Right atrium auricular region (tissue), 2 donors: ENCODE data around the gene DCDC2. TPM values are rescaled to one million over a fixed set of nuclear protein-coding genes. Genes with fewer than 3 reads are reported as not detected.

Source experiments
- DNase-seq: peaks from one replicate; pipeline ENCODE4 v3.0.0-alpha.2; 2019; ENCODE audit warnings: low spot score
- H3K27ac ChIP-seq, 2 donors: fragments of 200-600 bp; sonication (generic); 1 replicate in 1 of 2; 2 replicates in 1 of 2; pipeline ENCODE4 v1.5.1; 2016 to 2019
- H3K27me3 ChIP-seq, 2 donors: fragments of 200-600 bp; sonication (generic); one replicate each; pipeline versions ENCODE4 v1.5.1 to v1.6.0; 2017 to 2019
- H3K36me3 ChIP-seq: fragments of 200-600 bp; sonication (generic); one replicate; pipeline ENCODE4 v1.5.1; 2016
- H3K4me1 ChIP-seq, 2 donors: fragments of 200-600 bp; sonication (generic); one replicate each; pipeline versions ENCODE4 v1.5.1 to v1.6.0; 2017 to 2019
- H3K4me3 ChIP-seq, 2 donors: fragments of 200-600 bp; sonication (generic); 1 replicate in 1 of 2; 2 replicates in 1 of 2; pipeline ENCODE4 v1.5.1; 2017 to 2019; ENCODE audit warnings: mild to moderate bottlenecking in 1 of 2, moderate library complexity in 1 of 2
- H3K9me3 ChIP-seq, 2 donors: fragments of 200-600 bp; sonication (generic); one replicate each; pipeline ENCODE4 v1.5.1; 2019
- total RNA-seq, 2 donors: library from RNA; depleted of rRNA; stranded (reverse); fragments of >200 nt; gene quantifications; one replicate each; pipeline ENCODE4 v1.1.0, GENCODE V29; 2016
- TF ChIP-seq, protein P1 (sequence below), 2 donors: fragments of 200-600 bp; sonication (generic); IDR thresholded peaks; one replicate each; pipeline ENCODE4 v1.5.1; 2019; ENCODE audit warnings: antibody characterized with exemption in 2 of 2

The DCDC2 gene
- total RNA-seq, 2 donors from 2014 or later, result not detected

DNA sequence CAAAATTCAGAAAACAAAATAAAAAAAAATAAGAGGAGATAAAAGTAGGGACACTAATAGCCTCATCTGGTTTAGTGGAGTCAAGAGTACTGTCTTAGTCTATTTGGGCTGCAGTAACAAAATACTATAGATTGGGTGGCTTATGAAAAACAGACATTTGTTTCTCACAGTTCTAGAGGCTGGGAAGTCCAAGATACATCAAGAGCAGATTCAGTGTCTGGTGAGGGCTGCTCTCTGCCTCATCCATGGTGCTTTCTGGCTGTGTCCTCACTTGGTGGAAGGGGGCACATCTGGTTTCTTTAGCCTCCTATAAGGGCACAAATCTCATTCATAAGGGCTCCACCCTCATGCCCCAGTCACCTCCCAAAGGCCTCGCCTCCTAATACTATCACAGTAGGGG, 205.8 kb downstream of the DCDC2 start:
- no peak overlapping the region for H3K27ac ChIP-seq
- DNase-seq, result no peak
- H3K4me3 ChIP-seq, result no peak overlapping the region
- no peaks in the 10 kb centered on the region for H3K9me3 ChIP-seq
- H3K27me3 ChIP-seq, result no peaks in the 10 kb centered on the region
- H3K36me3 ChIP-seq, result no peaks in the 10 kb centered on the region
- TF ChIP-seq, protein P1, sequence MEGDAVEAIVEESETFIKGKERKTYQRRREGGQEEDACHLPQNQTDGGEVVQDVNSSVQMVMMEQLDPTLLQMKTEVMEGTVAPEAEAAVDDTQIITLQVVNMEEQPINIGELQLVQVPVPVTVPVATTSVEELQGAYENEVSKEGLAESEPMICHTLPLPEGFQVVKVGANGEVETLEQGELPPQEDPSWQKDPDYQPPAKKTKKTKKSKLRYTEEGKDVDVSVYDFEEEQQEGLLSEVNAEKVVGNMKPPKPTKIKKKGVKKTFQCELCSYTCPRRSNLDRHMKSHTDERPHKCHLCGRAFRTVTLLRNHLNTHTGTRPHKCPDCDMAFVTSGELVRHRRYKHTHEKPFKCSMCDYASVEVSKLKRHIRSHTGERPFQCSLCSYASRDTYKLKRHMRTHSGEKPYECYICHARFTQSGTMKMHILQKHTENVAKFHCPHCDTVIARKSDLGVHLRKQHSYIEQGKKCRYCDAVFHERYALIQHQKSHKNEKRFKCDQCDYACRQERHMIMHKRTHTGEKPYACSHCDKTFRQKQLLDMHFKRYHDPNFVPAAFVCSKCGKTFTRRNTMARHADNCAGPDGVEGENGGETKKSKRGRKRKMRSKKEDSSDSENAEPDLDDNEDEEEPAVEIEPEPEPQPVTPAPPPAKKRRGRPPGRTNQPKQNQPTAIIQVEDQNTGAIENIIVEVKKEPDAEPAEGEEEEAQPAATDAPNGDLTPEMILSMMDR (IDR thresholded peaks at IDR 0.05), result no peak
- H3K4me1 ChIP-seq, result no peaks in the 10 kb centered on the region

- no peaks in the 10 kb centered on the region for H3K36me3 ChIP-seq
- H3K9me3 ChIP-seq, result no peaks in the 10 kb centered on the region
- no peak overlapping the region for H3K4me3 ChIP-seq
- no peak for DNase-seq
- H3K4me1 ChIP-seq, result no peaks in the 10 kb centered on the region
- H3K27ac ChIP-seq, result no peak overlapping the region
- TF ChIP-seq, protein P1 (IDR thresholded peaks at IDR 0.05), result no peak
- H3K27me3 ChIP-seq, result no peaks in the 10 kb centered on the region
Observed at GRCh38 chr6:24149836-24150235, 208.0 kb downstream of the DCDC2 start.

- H3K9me3 ChIP-seq, result no peaks in the 10 kb centered on the region
- no peak overlapping the region for H3K27ac ChIP-seq
- no peaks in the 10 kb centered on the region for H3K36me3 ChIP-seq
- H3K4me1 ChIP-seq, result no peaks in the 10 kb centered on the region
- TF ChIP-seq, protein P1 (IDR thresholded peaks at IDR 0.05), result no peak
- no peaks in the 10 kb centered on the region for H3K27me3 ChIP-seq
- DNase-seq, result no peak
- H3K4me3 ChIP-seq, result no peak overlapping the region
Observed at GRCh38 chr6:24149296-24149695, 208.6 kb downstream of the DCDC2 start.

- Histone ChIP-seq H3K9me3 (no peaks in the 10 kb centered on the region), H3K4me3 (no peak overlapping the region), H3K36me3 (no peaks in the 10 kb centered on the region), H3K27ac (no peak overlapping the region), H3K4me1 (no peaks in the 10 kb centered on the region), H3K27me3 (no peaks in the 10 kb centered on the region)
- DNase-seq, result no peak
- TF ChIP-seq, protein P1 (IDR thresholded peaks at IDR 0.05), result no peak
Observed at GRCh38 chr6:24148684-24149083, 209.2 kb downstream of the DCDC2 start.

DNA sequence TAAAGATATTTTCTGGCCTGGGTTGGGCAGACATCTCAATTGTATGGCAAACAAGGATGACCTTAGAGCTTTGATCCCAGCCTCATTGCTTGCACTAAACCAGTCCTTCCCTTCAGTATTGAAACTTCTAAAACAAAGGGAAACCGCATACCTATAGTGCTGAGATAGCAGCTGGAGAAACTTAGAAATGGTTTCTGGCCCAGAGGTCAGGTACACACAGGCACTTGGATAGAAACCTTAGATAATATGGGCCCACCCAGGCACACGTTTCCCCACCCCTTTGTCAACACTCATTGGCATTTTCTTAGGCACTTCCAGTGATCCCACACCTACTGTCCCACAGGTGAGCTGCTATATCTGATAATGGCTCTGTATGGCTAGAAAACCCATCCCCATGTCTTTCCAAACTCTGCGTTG, 209.7 kb downstream of the DCDC2 start:
- Histone ChIP-seq H3K27me3 (no peaks in the 10 kb centered on the region), H3K36me3 (no peaks in the 10 kb centered on the region), H3K4me1 (no peaks in the 10 kb centered on the region), H3K27ac (no peak overlapping the region), H3K4me3 (no peak overlapping the region), H3K9me3 (no peaks in the 10 kb centered on the region)
- TF ChIP-seq, protein P1 (IDR thresholded peaks at IDR 0.05), result no peak
- no peak for DNase-seq

GRCh38 chr6:24147511-24148153, 210.2 kb downstream of the DCDC2 start:
- TF ChIP-seq, protein P1 (IDR thresholded peaks at IDR 0.05), result no peak
- H3K27me3 ChIP-seq, result no peaks in the 10 kb centered on the region
- no peaks in the 10 kb centered on the region for H3K4me1 ChIP-seq
- H3K4me3 ChIP-seq, result no peak overlapping the region
- H3K9me3 ChIP-seq, result no peaks in the 10 kb centered on the region
- no peaks in the 10 kb centered on the region for H3K36me3 ChIP-seq
- H3K27ac ChIP-seq, result no peak overlapping the region
- no peak for DNase-seq
